K562 (cell line): ENCODE data around the gene PDZRN3. TPM values are rescaled to one million over a fixed set of nuclear protein-coding genes. Genes with fewer than 3 reads are reported as not detected.

Experiments
- ATAC-seq: fragments of 200-7000 bp; cut with Tn5 transposase; 3 replicates; pipeline ENCODE4 v1.9.1; 2020; ENCODE audit warnings: moderate library complexity
- BruUV-seq: library from RNA; stranded (reverse); fragments of 400-500 nt; replicated peaks from 2 replicates; lab custom pipeline; 2021; lab: Mats Ljungman, UMichigan
- CTCF ChIA-PET: fragments of 300-600 bp; formaldehyde crosslinking; extraction: SDS; loops from one replicate; lab custom pipeline; 2021; ENCODE audit warnings: low intra/inter-chr PET ratio; lab: Yijun Ruan, JAX
- POLR2A ChIA-PET: fragments of 300-600, 350-650 bp; sonication (Branson Sonifier 250); formaldehyde crosslinking; extraction: SDS; loops from one replicate; lab custom pipeline; 2021; ENCODE audit warnings: antibody characterized with exemption, inconsistent platforms; lab: Yijun Ruan, JAX
- DNase-seq, 4 experiments: peaks; one replicate each; pipeline versions ENCODE4 v3.0.0 to v3.0.0-alpha.2; 2011 to 2018; ENCODE audit warnings: low spot score in 3 of 4, mixed read lengths in 3 of 4; ENCODE audit errors: extremely low read depth in 1 of 4
- FAIRE-seq: peaks from 2 replicates; lab custom pipeline; 2011; peaks lifted over from hg19 to GRCh38; lab: Jason Lieb, UNC
- H2AFZ ChIP-seq: 2 replicates; pipeline ENCODE4 v1.6.0; 2011; ENCODE audit warnings: low read depth, low read length, control low read depth, inconsistent platforms
- H3K27ac ChIP-seq: fragments of 200-600 bp; 3 replicates; pipeline ENCODE4 v1.8.0; 2011; ENCODE audit warnings: low read depth, mild to moderate bottlenecking, control low read depth, inconsistent platforms, low read length, moderate library complexity, mixed read lengths; ENCODE audit errors: extremely low read depth
- H3K27me3 ChIP-seq, 2 experiments: fragments of 300-600 bp in 1 of 2; 2 replicates in 1 of 2; 3 replicates in 1 of 2; pipeline versions ENCODE4 v1.6.0 to v1.8.0; 2011; ENCODE audit warnings: inconsistent platforms in 2 of 2, low read length in 2 of 2, mild to moderate bottlenecking in 1 of 2, mixed read lengths in 1 of 2, moderate library complexity in 1 of 2; ENCODE audit not compliant: control insufficient read depth in 2 of 2, insufficient read depth in 2 of 2
- H3K36me3 ChIP-seq: fragments of 300-600 bp; 3 replicates; pipeline ENCODE4 v1.8.0; 2011; ENCODE audit warnings: mild to moderate bottlenecking, low read length, inconsistent platforms; ENCODE audit not compliant: control insufficient read depth, insufficient read depth
- H3K4me1 ChIP-seq, 2 experiments: fragments of 200-600 bp in 1 of 2; replicated peaks in 1 of 2; 2 replicates in 1 of 2; 3 replicates in 1 of 2; pipeline versions ENCODE4 v1.5.1 to v1.8.0; 2011; ENCODE audit warnings: inconsistent platforms in 2 of 2, low read length in 2 of 2, mild to moderate bottlenecking in 1 of 2, mixed read lengths in 1 of 2, moderate library complexity in 1 of 2; ENCODE audit not compliant: control insufficient read depth in 2 of 2, insufficient read depth in 2 of 2
- H3K4me2 ChIP-seq: 2 replicates; pipeline ENCODE4 v1.6.1; 2011; ENCODE audit warnings: low read length, control low read depth, inconsistent platforms, mixed read lengths; ENCODE audit not compliant: insufficient read depth
- H3K4me3 ChIP-seq: fragments of 200-600 bp; sonication (generic), shearing (Covaris generic); 2 replicates; pipeline ENCODE4 v1.5.1; 2016; ENCODE audit warnings: control low read depth, inconsistent platforms
- H3K79me2 ChIP-seq: fragments of 200-600 bp; 3 replicates; pipeline ENCODE4 v1.8.0; 2011; ENCODE audit warnings: low read length, inconsistent platforms; ENCODE audit not compliant: control insufficient read depth, insufficient read depth
- H3K9ac ChIP-seq, 2 experiments: 2 replicates each; pipeline versions ENCODE4 v1.6.0 to v1.6.1; 2011; ENCODE audit warnings: low read depth in 2 of 2, low read length in 2 of 2, control low read depth in 1 of 2, inconsistent platforms in 1 of 2, mild to moderate bottlenecking in 1 of 2, mixed read lengths in 1 of 2; ENCODE audit not compliant: insufficient read depth in 1 of 2
- H3K9me1 ChIP-seq: one replicate; pipeline ENCODE4 v1.6.0; 2011; ENCODE audit warnings: inconsistent platforms, mild to moderate bottlenecking, low read length, moderate library complexity; ENCODE audit not compliant: control insufficient read depth, insufficient read depth
- H3K9me3 ChIP-seq: replicated peaks from 2 replicates; pipeline ENCODE4 v1.5.1; 2011; ENCODE audit warnings: low read depth, low read length, inconsistent platforms; ENCODE audit not compliant: control insufficient read depth, insufficient read depth
- H4K20me1 ChIP-seq: replicated peaks from 2 replicates; pipeline ENCODE4 v1.6.1; 2011; ENCODE audit warnings: low read length, inconsistent platforms, mixed read lengths; ENCODE audit not compliant: control insufficient read depth, insufficient read depth
- C11orf30 ChIP-seq: fragments of 450-650 bp; IDR thresholded peaks from 2 replicates; pipeline ENCODE4 v1.6.1; 2016; ENCODE audit warnings: low read depth, mild to moderate bottlenecking
- FOS ChIP-seq: IDR thresholded peaks from 3 replicates; pipeline ENCODE4 v1.6.1; 2011; ENCODE audit not compliant: insufficient read length; ENCODE audit errors: extremely low read depth
- NFATC3 ChIP-seq: fragments of 450-650 bp; IDR thresholded peaks from 2 replicates; pipeline ENCODE4 v1.6.1; 2017; ENCODE audit warnings: mild to moderate bottlenecking
- TAF1 ChIP-seq: IDR thresholded peaks from 2 replicates; pipeline ENCODE4 v1.6.1; 2011; ENCODE audit warnings: mild to moderate bottlenecking, low read length, moderate library complexity; ENCODE audit not compliant: insufficient read depth, control insufficient read depth, severe bottlenecking; ENCODE audit errors: extremely low read depth
- ZKSCAN1 ChIP-seq: fragments of 150-350 bp; IDR thresholded peaks from 2 replicates; pipeline ENCODE4 v1.6.1; 2016; ENCODE audit warnings: low read depth, low read length
- WGBS: fragments of 100-300 bp; shearing (Covaris generic); methylation state at CpG from one replicate; pipeline ENCODE4 v1.1.6; 2016; ENCODE audit warnings: low coverage, mixed read lengths; ENCODE audit not compliant: insufficient coverage; ENCODE audit errors: missing lambda C conversion rate; 5-methylcytosine and 5-hydroxymethylcytosine counted together
- in situ Hi-C: fragments of 300-500 bp; cut with MboI; formaldehyde crosslinking; loops from 4 replicates; pipeline ENCODE4 v1.15.0; 2018; ENCODE audit warnings: inconsistent platforms, mixed read lengths
- intact Hi-C: fragments of 100-400 bp; cut with micrococcal nuclease; formaldehyde crosslinking; loops from 2 replicates; pipeline ENCODE4 v1.14.2; 2022
- polyA plus RNA-seq, 8 experiments: library from polyadenylated mRNA; depleted of rRNA in 4 of 8; stranded (reverse) in 5 of 8; unstranded in 3 of 8; fragments of >200 nt; fragmentation: Nextera tagmentation in 2 of 8; fragmentation: Illumina TruSeq in 1 of 8; extraction: Ambion mirVana in 2 of 8; extraction: Trizol in 1 of 8; gene quantifications; 2 replicates each; pipeline versions ENCODE4 v1.2.1 to v1.2.3, GENCODE V29; 2011 to 2014; ENCODE audit warnings: inconsistent platforms in 1 of 8, missing spikeins in 1 of 8
- total RNA-seq, 7 experiments: library from RNA; depleted of rRNA in 6 of 7; stranded (reverse); fragments of >200 nt in 6 of 7; fragmentation: Illumina TruSeq in 2 of 7; extraction: Trizol in 2 of 7; gene quantifications; 2 replicates each; pipeline versions ENCODE4 v1.2.1 to v1.2.3, GENCODE V29; 2011 to 2021; ENCODE audit warnings: low replicate concordance in 1 of 7

The PDZRN3 gene
- total and polyA plus RNA-seq, 9 of the 15 experiments (the other 6 are each of a cell fraction or from before 2014, with no cell fraction given), result 0.16 TPM; not detected in 8

GRCh38 chr3:73353649-73354217, 271.0 kb downstream of the PDZRN3 start (continued):
- TF ChIP-seq C11orf30 (no peak), ZKSCAN1 (no peak), FOS (no peak)

GRCh38 chr3:73352841-73353645, 271.7 kb downstream of the PDZRN3 start:
- DNase-seq (no peak), FAIRE-seq (no peak), ATAC-seq (no peak)
- no peak overlapping the region for H3K4me2 ChIP-seq
- POLR2A ChIA-PET, result no interaction called here
- H3K36me3 ChIP-seq, result no peaks in the 10 kb centered on the region
- in situ Hi-C loops (no loop called here), intact Hi-C loops (no loop called here)
- no peak overlapping the region for H3K4me3 ChIP-seq
- H3K9ac ChIP-seq, result no peak overlapping the region
- H3K79me2 ChIP-seq, result no peaks in the 10 kb centered on the region
- BruUV-seq, result no TSS peak
- no peaks in the 10 kb centered on the region for H3K9me3 ChIP-seq
- CTCF ChIA-PET, result no interaction called here
- no peaks in the 10 kb centered on the region for H3K9me1 ChIP-seq
- TF ChIP-seq TAF1 (no peak), NFATC3 (no peak)
- no peaks in the 10 kb centered on the region for H4K20me1 ChIP-seq
- H2AFZ ChIP-seq, result no peak overlapping the region
- no peak overlapping the region for H3K27ac ChIP-seq
- peaks cover 0 to 4% of the 10 kb centered on the region in 2 experiments; a peak in 1 of 5 replicates for H3K27me3 ChIP-seq
- H3K4me1 ChIP-seq, result no peaks in the 10 kb centered on the region
- WGBS, result 3% methylated on average over 7 of the region's 8 CpGs
